ENCODE data around the gene MERTK.

The MERTK gene

GRCh38 chr2:111947219-111947618 is 48.8 kb downstream of the MERTK start:
- Histone ChIP-seq H3K9me2 (replicated peaks; ENCODE audit: control insufficient read depth, low read length) (no peaks in the 10 kb centered on the region), H3K36me3 (ENCODE audit: control insufficient read depth, low read length) (no peaks in the 10 kb centered on the region), H3K27ac (ENCODE audit: low read depth, low read length) (no peak overlapping the region), H3K4me2 (ENCODE audit: low read length) (no peak overlapping the region), H3F3A (ENCODE audit: control insufficient read depth, insufficient read depth) (no peaks in the 10 kb centered on the region), H3K27me3 (ENCODE audit: control insufficient read depth, low read length) (peaks cover 3% of the 10 kb centered on the region; the same call in 1 of the 2 replicates), H3K4me1 (ENCODE audit: control insufficient read depth, low read length) (peaks cover 4% of the 10 kb centered on the region; the same call in 1 of the 2 replicates), H3K4me3 (ENCODE audit: low read length) (no peak overlapping the region), H3K9me3 (ENCODE audit: control insufficient read depth, insufficient read depth, low read length) (no peaks in the 10 kb centered on the region), H4K20me1 (ENCODE audit: control insufficient read depth, insufficient read depth, low read depth, low read length) (no peaks in the 10 kb centered on the region), H3K79me2 (ENCODE audit: control insufficient read depth, low read length) (no peaks in the 10 kb centered on the region)
- TF ChIP-seq EZH2phosphoT487 (IDR thresholded peaks at IDR 0.05; ENCODE audit: borderline replicate concordance, low read length), result no peak
- TF ChIP-seq, protein P1, sequence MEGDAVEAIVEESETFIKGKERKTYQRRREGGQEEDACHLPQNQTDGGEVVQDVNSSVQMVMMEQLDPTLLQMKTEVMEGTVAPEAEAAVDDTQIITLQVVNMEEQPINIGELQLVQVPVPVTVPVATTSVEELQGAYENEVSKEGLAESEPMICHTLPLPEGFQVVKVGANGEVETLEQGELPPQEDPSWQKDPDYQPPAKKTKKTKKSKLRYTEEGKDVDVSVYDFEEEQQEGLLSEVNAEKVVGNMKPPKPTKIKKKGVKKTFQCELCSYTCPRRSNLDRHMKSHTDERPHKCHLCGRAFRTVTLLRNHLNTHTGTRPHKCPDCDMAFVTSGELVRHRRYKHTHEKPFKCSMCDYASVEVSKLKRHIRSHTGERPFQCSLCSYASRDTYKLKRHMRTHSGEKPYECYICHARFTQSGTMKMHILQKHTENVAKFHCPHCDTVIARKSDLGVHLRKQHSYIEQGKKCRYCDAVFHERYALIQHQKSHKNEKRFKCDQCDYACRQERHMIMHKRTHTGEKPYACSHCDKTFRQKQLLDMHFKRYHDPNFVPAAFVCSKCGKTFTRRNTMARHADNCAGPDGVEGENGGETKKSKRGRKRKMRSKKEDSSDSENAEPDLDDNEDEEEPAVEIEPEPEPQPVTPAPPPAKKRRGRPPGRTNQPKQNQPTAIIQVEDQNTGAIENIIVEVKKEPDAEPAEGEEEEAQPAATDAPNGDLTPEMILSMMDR (IDR thresholded peaks at IDR 0.05; ENCODE audit: low read depth, low read length, poor library complexity, severe bottlenecking), result no peak

DNA sequence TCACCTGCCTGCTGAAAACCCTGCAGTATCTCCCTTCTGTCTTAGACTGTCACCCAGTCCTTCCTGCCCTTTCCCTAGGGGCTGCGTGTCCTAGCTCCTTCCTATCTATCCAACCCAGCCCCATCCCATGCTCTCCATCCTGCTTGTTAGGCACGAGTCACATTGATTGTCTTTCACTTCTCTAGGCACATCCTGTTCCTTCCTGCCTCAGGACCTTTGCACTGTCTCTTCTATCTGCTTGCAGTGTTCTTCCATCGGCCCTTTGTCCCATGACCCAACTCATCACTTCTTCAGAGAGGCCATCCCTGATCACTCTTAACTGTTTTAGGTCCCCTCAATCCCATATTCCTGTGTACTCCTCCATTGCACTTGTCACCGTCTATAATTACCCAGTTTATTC is 50.4 kb downstream of the MERTK start:
- Histone ChIP-seq H3K36me3 (ENCODE audit: control insufficient read depth, low read length) (no peaks in the 10 kb centered on the region), H3K27me3 (ENCODE audit: control insufficient read depth, low read length) (peaks cover 3% of the 10 kb centered on the region; the same call in 1 of the 2 replicates), H3K4me2 (ENCODE audit: low read length) (no peak overlapping the region), H3K9me3 (ENCODE audit: control insufficient read depth, insufficient read depth, low read length) (no peaks in the 10 kb centered on the region), H3K4me3 (ENCODE audit: low read length) (no peak overlapping the region), H3K27ac (ENCODE audit: low read depth, low read length) (no peak overlapping the region), H4K20me1 (ENCODE audit: control insufficient read depth, insufficient read depth, low read depth, low read length) (no peaks in the 10 kb centered on the region), H3F3A (ENCODE audit: control insufficient read depth, insufficient read depth) (no peaks in the 10 kb centered on the region), H3K9me2 (replicated peaks; ENCODE audit: control insufficient read depth, low read length) (no peaks in the 10 kb centered on the region), H3K79me2 (ENCODE audit: control insufficient read depth, low read length) (no peaks in the 10 kb centered on the region), H3K4me1 (ENCODE audit: control insufficient read depth, low read length) (peaks cover 4% of the 10 kb centered on the region; the same call in 1 of the 2 replicates)
- TF ChIP-seq, protein P1 (IDR thresholded peaks at IDR 0.05; ENCODE audit: low read depth, low read length, poor library complexity, severe bottlenecking), result no peak
- TF ChIP-seq EZH2phosphoT487 (IDR thresholded peaks at IDR 0.05; ENCODE audit: borderline replicate concordance, low read length), result no peak

DNA sequence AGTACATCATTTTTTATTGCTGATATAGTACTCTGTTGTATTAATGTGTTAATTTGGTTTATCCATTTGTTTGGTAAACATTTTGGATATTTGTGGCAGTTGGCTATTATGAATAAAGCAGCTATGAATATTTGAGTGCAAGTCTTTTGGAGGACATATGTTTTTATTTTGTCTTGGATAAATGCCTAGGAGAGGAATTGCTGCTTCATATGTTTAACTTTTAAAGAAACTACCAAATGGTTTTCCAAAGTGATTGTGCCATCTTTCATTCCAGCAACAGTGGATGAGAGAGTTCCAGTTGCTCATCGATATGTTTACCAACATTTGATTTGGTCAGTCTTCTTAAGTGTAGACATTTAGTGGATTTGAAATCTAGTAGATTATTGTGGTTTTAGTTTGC is 51.8 kb downstream of the MERTK start:
- no peaks in the 10 kb centered on the region for H3K36me3 ChIP-seq (ENCODE audit: control insufficient read depth, low read length)
- H3K27me3 ChIP-seq (ENCODE audit: control insufficient read depth, low read length), result peaks cover 3% of the 10 kb centered on the region; the same call in 1 of the 2 replicates
- H3K4me2 ChIP-seq (ENCODE audit: low read length), result no peak overlapping the region
- H3K9me2 ChIP-seq (replicated peaks; ENCODE audit: control insufficient read depth, low read length), result no peaks in the 10 kb centered on the region
- no peak overlapping the region for H3K4me3 ChIP-seq (ENCODE audit: low read length)
- H3K79me2 ChIP-seq (ENCODE audit: control insufficient read depth, low read length), result no peaks in the 10 kb centered on the region
- TF ChIP-seq EZH2phosphoT487 (IDR thresholded peaks at IDR 0.05; ENCODE audit: borderline replicate concordance, low read length), result no peak
- TF ChIP-seq, protein P1 (IDR thresholded peaks at IDR 0.05; ENCODE audit: low read depth, low read length, poor library complexity, severe bottlenecking), result no peak
- no peak overlapping the region for H3K27ac ChIP-seq (ENCODE audit: low read depth, low read length)
- peaks cover 4% of the 10 kb centered on the region; the same call in 1 of the 2 replicates for H3K4me1 ChIP-seq (ENCODE audit: control insufficient read depth, low read length)
- no peaks in the 10 kb centered on the region for H4K20me1 ChIP-seq (ENCODE audit: control insufficient read depth, insufficient read depth, low read depth, low read length)
- no peaks in the 10 kb centered on the region for H3F3A ChIP-seq (ENCODE audit: control insufficient read depth, insufficient read depth)
- no peaks in the 10 kb centered on the region for H3K9me3 ChIP-seq (ENCODE audit: control insufficient read depth, insufficient read depth, low read length)

Data from DOHH2 (cell line).